ENCODE measurements around the gene PPP2R5D. TPM values are rescaled to one million over a fixed set of nuclear protein-coding genes. Genes with fewer than 3 reads are reported as not detected.

Gene PPP2R5D
- total and polyA plus RNA-seq, 2 experiments from 2014 or later, result 30.8 to 35.2 TPM

DNA sequence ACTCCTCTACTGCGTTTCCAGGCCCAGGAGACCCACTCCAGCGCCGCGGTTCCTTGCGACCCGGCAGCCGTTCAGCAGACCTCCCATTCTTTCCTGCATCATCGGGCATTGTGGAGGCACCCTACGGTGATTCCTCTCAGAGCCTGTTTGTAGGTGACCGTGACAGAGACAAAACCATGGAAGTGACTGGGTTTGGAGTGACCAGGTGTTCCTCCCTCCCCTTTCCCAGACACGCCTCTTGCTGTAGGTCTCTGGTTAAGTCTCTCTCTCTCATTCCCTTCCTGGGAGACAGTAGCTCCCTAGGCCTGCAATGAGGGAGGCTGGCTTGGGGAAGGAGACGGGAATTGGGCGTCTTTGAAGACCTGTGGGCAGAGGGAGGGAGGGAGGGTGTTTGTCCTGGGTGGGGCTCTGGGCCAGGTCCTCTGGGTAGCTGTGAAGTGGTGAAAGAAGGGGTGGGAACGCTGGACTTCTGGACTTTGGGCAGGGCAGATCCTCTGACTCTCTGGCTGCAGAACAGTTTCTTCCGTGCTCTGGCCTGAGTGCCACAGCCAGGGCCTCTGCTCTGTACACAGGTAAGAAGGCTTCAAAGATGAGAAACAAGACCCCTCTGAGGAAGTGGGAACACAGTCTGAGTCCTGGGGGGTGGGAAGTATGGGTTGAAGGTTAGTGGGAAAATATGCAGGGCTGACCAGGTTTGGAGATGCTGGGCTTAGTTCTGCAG is 75.8 kb downstream of the PPP2R5D start:
- peaks cover 65% of the 10 kb centered on the region for H3K79me2 ChIP-seq
- no peaks in the 10 kb centered on the region for H3K36me3 ChIP-seq (replicated peaks; ENCODE audit: insufficient read depth, low read depth)
- no peaks in the 10 kb centered on the region for H4K20me1 ChIP-seq (ENCODE audit: insufficient read depth, poor library complexity, severe bottlenecking)
- peak overlapping the region; percentile 98 for H3K27ac ChIP-seq
- no peaks in the 10 kb centered on the region for H3K27me3 ChIP-seq
- TF ChIP-seq, protein P1, sequence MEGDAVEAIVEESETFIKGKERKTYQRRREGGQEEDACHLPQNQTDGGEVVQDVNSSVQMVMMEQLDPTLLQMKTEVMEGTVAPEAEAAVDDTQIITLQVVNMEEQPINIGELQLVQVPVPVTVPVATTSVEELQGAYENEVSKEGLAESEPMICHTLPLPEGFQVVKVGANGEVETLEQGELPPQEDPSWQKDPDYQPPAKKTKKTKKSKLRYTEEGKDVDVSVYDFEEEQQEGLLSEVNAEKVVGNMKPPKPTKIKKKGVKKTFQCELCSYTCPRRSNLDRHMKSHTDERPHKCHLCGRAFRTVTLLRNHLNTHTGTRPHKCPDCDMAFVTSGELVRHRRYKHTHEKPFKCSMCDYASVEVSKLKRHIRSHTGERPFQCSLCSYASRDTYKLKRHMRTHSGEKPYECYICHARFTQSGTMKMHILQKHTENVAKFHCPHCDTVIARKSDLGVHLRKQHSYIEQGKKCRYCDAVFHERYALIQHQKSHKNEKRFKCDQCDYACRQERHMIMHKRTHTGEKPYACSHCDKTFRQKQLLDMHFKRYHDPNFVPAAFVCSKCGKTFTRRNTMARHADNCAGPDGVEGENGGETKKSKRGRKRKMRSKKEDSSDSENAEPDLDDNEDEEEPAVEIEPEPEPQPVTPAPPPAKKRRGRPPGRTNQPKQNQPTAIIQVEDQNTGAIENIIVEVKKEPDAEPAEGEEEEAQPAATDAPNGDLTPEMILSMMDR (IDR thresholded peaks at IDR 0.05; ENCODE audit: poor library complexity), result no peak
- TF ChIP-seq EZH2phosphoT487 (IDR thresholded peaks at IDR 0.05; ENCODE audit: low read depth, severe bottlenecking, unreplicated experiment), result no peak
- no peak for TF ChIP-seq EZH2 (IDR thresholded peaks at IDR 0.05; ENCODE audit: borderline replicate concordance)
- peak overlapping the region; percentile 57 for H3K4me3 ChIP-seq
- peak; percentile 81 for DNase-seq (ENCODE audit: low spot score)
- H3K9me2 ChIP-seq (replicated peaks; ENCODE audit: insufficient read depth), result no peaks in the 10 kb centered on the region
- H3K4me1 ChIP-seq (ENCODE audit: insufficient read depth), result peaks cover 10% of the 10 kb centered on the region
- no peaks in the 10 kb centered on the region for H3K9me3 ChIP-seq (ENCODE audit: low read depth)
- WGBS (ENCODE audit: low lambda C conversion rate, missing lambda C conversion rate), result 9% methylated on average over 15 of the region's 15 CpGs
- H2AFZ ChIP-seq, result peak overlapping the region; percentile 6
- peak overlapping the region; percentile 89 for H3K4me2 ChIP-seq

DNA sequence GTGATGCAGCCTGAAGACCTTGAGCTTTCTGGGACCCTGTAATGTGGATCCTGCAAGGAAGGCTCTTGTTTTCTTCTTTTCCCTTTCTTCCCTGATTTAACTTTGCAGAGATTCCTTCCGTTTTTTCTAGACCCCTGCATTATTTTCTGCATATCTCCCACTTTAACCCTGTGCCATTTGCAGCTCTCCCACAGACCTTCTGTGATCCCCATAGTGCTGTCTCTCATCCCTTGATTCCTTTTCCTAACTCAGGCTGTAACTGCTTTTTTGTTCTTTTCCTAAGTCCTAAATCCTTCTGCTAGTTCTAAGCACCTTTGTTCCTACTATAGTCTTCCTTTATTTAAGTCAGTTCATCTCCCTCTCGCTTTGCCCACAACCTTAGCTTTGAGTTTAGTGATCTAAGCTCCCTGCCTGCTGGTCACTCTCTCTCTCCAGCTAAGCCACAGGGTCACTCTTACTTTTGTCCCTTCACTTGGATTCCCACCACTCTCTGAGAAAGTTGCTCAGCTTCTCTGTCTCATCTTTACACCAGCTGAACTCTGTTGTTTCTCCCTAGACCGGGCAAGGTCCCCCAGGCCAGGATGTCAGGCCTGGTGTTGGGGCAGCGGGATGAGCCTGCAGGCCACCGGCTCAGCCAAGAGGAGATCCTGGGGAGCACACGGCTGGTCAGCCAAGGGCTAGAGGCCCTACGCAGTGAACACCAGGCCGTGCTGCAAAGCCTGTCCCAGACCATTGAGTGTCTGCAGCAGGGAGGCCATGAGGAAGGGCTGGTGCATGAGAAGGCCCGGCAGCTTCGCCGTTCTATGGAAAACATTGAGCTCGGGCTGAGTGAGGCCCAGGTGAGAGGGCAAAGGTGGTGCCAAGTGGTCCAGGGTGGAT is 76.6 kb downstream of the PPP2R5D start:
- WGBS (ENCODE audit: low lambda C conversion rate, missing lambda C conversion rate), result 80% methylated on average over 12 of the region's 12 CpGs

DNA sequence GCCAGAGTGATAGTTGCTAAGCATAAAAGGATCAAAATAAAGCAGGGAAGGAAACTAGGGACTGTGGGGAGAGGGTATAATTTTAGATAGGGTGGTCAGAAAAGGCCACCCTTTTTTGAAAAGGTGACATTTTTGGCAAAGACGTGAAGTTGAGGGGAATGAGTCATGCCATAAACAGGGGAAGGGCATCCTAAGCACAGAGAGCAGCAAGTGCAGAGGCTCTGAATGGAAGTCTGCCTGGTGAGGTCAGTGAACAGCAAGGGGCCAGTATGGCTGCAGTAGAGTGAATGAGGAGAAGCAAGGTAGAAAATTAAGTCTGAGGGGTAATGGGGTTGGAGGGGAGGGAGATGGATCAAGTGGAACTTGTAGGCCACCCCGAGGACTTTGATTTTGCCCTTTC is 77.5 kb downstream of the PPP2R5D start:
- Histone ChIP-seq H3K4me1 (ENCODE audit: insufficient read depth) (peaks cover 10% of the 10 kb centered on the region), H3K9me3 (ENCODE audit: low read depth) (no peaks in the 10 kb centered on the region), H3K79me2 (peaks cover 65% of the 10 kb centered on the region), H3K9me2 (replicated peaks; ENCODE audit: insufficient read depth) (no peaks in the 10 kb centered on the region), H2AFZ (no peak overlapping the region), H4K20me1 (ENCODE audit: insufficient read depth, poor library complexity, severe bottlenecking) (no peaks in the 10 kb centered on the region), H3K4me3 (no peak overlapping the region), H3K27me3 (no peaks in the 10 kb centered on the region), H3K27ac (peak overlapping the region; percentile 98), H3K4me2 (peak overlapping the region; percentile 89), H3K36me3 (replicated peaks; ENCODE audit: insufficient read depth, low read depth) (no peaks in the 10 kb centered on the region)
- WGBS (ENCODE audit: low lambda C conversion rate, missing lambda C conversion rate), result 68% methylated on average over 2 of the region's 2 CpGs
- no peak for DNase-seq (ENCODE audit: low spot score)
- TF ChIP-seq EZH2phosphoT487 (IDR thresholded peaks at IDR 0.05; ENCODE audit: low read depth, severe bottlenecking, unreplicated experiment), result no peak
- TF ChIP-seq, protein P1 (IDR thresholded peaks at IDR 0.05; ENCODE audit: poor library complexity), result no peak
- TF ChIP-seq EZH2 (IDR thresholded peaks at IDR 0.05; ENCODE audit: borderline replicate concordance), result no peak

More for the DNA sequence above, 76.6 kb downstream of the PPP2R5D start:
- Histone ChIP-seq H3K9me3 (ENCODE audit: low read depth) (no peaks in the 10 kb centered on the region), H3K9me2 (replicated peaks; ENCODE audit: insufficient read depth) (no peaks in the 10 kb centered on the region), H3K27me3 (no peaks in the 10 kb centered on the region), H3K4me3 (peak overlapping the region; percentile 57), H3K4me2 (peak overlapping the region; percentile 89), H3K36me3 (replicated peaks; ENCODE audit: insufficient read depth, low read depth) (no peaks in the 10 kb centered on the region), H3K79me2 (peaks cover 65% of the 10 kb centered on the region), H2AFZ (no peak overlapping the region), H3K4me1 (ENCODE audit: insufficient read depth) (peaks cover 10% of the 10 kb centered on the region), H3K27ac (peak overlapping the region; percentile 98), H4K20me1 (ENCODE audit: insufficient read depth, poor library complexity, severe bottlenecking) (no peaks in the 10 kb centered on the region)
- no peak for DNase-seq (ENCODE audit: low spot score)
- TF ChIP-seq EZH2 (IDR thresholded peaks at IDR 0.05; ENCODE audit: borderline replicate concordance), result no peak
- no peak for TF ChIP-seq EZH2phosphoT487 (IDR thresholded peaks at IDR 0.05; ENCODE audit: low read depth, severe bottlenecking, unreplicated experiment)
- TF ChIP-seq, protein P1 (IDR thresholded peaks at IDR 0.05; ENCODE audit: poor library complexity), result no peak

Other genes starting within 250 kb of the PPP2R5D start
- gene TBCC, start 238.5 kb upstream of the PPP2R5D start, total RNA-seq, result 28.9 and 30.2 TPM in 2 replicates
- gene TBCC, start 238.5 kb upstream of the PPP2R5D start, polyA plus RNA-seq, result 22.1 and 31.5 TPM in 2 replicates
- gene BICRAL, start 202.5 kb upstream of the PPP2R5D start, total RNA-seq, result 6.3 and 8.1 TPM in 2 replicates
- 2.1 and 3.1 TPM in 2 replicates for gene BICRAL, start 202.5 kb upstream of the PPP2R5D start, polyA plus RNA-seq
- gene RPL7L1, start 105.0 kb upstream of the PPP2R5D start, total RNA-seq, result 94.9 and 111 TPM in 2 replicates
- 63.0 and 69.5 TPM in 2 replicates for gene RPL7L1, start 105.0 kb upstream of the PPP2R5D start, polyA plus RNA-seq
- gene PTCRA, start 68.5 kb upstream of the PPP2R5D start, total RNA-seq, result not detected in 2 replicates
- gene PTCRA, start 68.5 kb upstream of the PPP2R5D start, polyA plus RNA-seq, result not detected in 2 replicates
- 53.8 and 71.8 TPM in 2 replicates for gene CNPY3, start 55.1 kb upstream of the PPP2R5D start, total RNA-seq
- gene CNPY3, start 55.1 kb upstream of the PPP2R5D start, polyA plus RNA-seq, result 137 and 152 TPM in 2 replicates
- gene GNMT, start 23.8 kb upstream of the PPP2R5D start, total RNA-seq, result 4.4 and 6.5 TPM in 2 replicates
- gene GNMT, start 23.8 kb upstream of the PPP2R5D start, polyA plus RNA-seq, result 10.4 and 16.2 TPM in 2 replicates
- gene PEX6, start 5.4 kb upstream of the PPP2R5D start, total RNA-seq, result 32.4 and 39.4 TPM in 2 replicates
- 36.0 and 46.1 TPM in 2 replicates for gene PEX6, start 5.4 kb upstream of the PPP2R5D start, polyA plus RNA-seq
- gene MEA1, start 29.4 kb downstream of the PPP2R5D start, total RNA-seq, result 72.9 and 73.3 TPM in 2 replicates
- 117 and 127 TPM in 2 replicates for gene MEA1, start 29.4 kb downstream of the PPP2R5D start, polyA plus RNA-seq
- 75.5 and 90.5 TPM in 2 replicates for gene KLHDC3, start 29.7 kb downstream of the PPP2R5D start, total RNA-seq
- 92.0 and 99.5 TPM in 2 replicates for gene KLHDC3, start 29.7 kb downstream of the PPP2R5D start, polyA plus RNA-seq
- 75.8 and 83.2 TPM in 2 replicates for gene RRP36, start 37.1 kb downstream of the PPP2R5D start, total RNA-seq
- 72.5 and 73.2 TPM in 2 replicates for gene RRP36, start 37.1 kb downstream of the PPP2R5D start, polyA plus RNA-seq
- 46.1 and 58.2 TPM in 2 replicates for gene CUL7, start 69.3 kb downstream of the PPP2R5D start, total RNA-seq
- 39.2 and 46.4 TPM in 2 replicates for gene CUL7, start 69.3 kb downstream of the PPP2R5D start, polyA plus RNA-seq
- gene MRPL2, start 74.9 kb downstream of the PPP2R5D start, total RNA-seq, result 24.7 and 28.8 TPM in 2 replicates
- gene MRPL2, start 74.9 kb downstream of the PPP2R5D start, polyA plus RNA-seq, result 68.4 and 81.8 TPM in 2 replicates
- gene KLC4, start 75.1 kb downstream of the PPP2R5D start, total RNA-seq, result 73.4 and 73.5 TPM in 2 replicates
- gene KLC4, start 75.1 kb downstream of the PPP2R5D start, polyA plus RNA-seq, result 67.5 and 68.9 TPM in 2 replicates
- 108 and 127 TPM in 2 replicates for gene PTK7, start 91.7 kb downstream of the PPP2R5D start, total RNA-seq
- 159 and 162 TPM in 2 replicates for gene PTK7, start 91.7 kb downstream of the PPP2R5D start, polyA plus RNA-seq
- gene SRF, start 186.7 kb downstream of the PPP2R5D start, total RNA-seq, result 19.1 and 22.0 TPM in 2 replicates
- 7.4 and 9.3 TPM in 2 replicates for gene SRF, start 186.7 kb downstream of the PPP2R5D start, polyA plus RNA-seq
- 13.4 and 26.2 TPM in 2 replicates for gene CUL9, start 197.6 kb downstream of the PPP2R5D start, total RNA-seq
- gene CUL9, start 197.6 kb downstream of the PPP2R5D start, polyA plus RNA-seq, result 20.1 and 22.3 TPM in 2 replicates
- 105 and 124 TPM in 2 replicates for gene DNPH1, start 244.9 kb downstream of the PPP2R5D start, total RNA-seq
- gene DNPH1, start 244.9 kb downstream of the PPP2R5D start, polyA plus RNA-seq, result 136 and 153 TPM in 2 replicates